Omental fat pad (tissue), 4 donors: Measurements from ENCODE around the gene CUL1. TPM values are rescaled to one million over a fixed set of nuclear protein-coding genes. Genes with fewer than 3 reads are reported as not detected.

Source experiments
- ATAC-seq: fragments of 150-250 bp; one replicate; pipeline ENCODE4 v1.9.1; 2016; ENCODE audit warnings: mild to moderate bottlenecking, moderate library complexity; ENCODE audit not compliant: low FRiP score
- DNase-seq: peaks from one replicate; pipeline ENCODE4 v3.0.0-alpha.2; 2019; ENCODE audit warnings: low spot score
- total RNA-seq, 4 donors: library from RNA; depleted of rRNA; stranded (reverse); fragments of >200 nt; gene quantifications; one replicate each; pipeline ENCODE4 v1.1.0, GENCODE V29; 2016
- TF ChIP-seq, protein P1 (sequence below), 3 donors: fragments of 450-650 bp; IDR thresholded peaks; one replicate each; pipeline ENCODE4 v1.5.1; 2016 to 2017; ENCODE audit warnings: antibody characterized with exemption in 3 of 3, mild to moderate bottlenecking in 3 of 3, moderate library complexity in 2 of 3

CUL1 gene
- total RNA-seq, 4 donors from 2014 or later: 47.0 to 74.5 (median 55.7) TPM

DNA sequence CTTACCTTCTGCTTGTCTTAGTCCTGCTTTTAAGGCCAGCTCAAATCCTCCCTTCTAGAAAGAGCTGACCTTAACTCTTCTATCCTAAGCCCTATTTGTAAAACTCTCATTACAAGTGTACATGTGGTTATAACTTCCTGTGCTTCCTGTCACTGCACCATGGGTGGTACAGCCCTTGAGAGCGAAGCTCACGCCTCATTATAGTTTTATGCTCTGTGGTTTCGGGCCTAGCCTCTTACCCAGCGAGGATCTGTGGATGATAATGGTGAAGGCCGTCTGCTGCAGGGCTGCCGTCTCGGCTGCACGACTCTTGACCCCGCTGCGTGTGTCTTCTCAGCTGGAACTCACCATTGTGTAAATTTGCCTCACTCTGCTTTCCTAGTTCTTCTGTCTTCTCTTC, 74.6 kb downstream of the CUL1 start:
- ATAC-seq (no peak), DNase-seq (no peak)
- TF ChIP-seq, protein P1, sequence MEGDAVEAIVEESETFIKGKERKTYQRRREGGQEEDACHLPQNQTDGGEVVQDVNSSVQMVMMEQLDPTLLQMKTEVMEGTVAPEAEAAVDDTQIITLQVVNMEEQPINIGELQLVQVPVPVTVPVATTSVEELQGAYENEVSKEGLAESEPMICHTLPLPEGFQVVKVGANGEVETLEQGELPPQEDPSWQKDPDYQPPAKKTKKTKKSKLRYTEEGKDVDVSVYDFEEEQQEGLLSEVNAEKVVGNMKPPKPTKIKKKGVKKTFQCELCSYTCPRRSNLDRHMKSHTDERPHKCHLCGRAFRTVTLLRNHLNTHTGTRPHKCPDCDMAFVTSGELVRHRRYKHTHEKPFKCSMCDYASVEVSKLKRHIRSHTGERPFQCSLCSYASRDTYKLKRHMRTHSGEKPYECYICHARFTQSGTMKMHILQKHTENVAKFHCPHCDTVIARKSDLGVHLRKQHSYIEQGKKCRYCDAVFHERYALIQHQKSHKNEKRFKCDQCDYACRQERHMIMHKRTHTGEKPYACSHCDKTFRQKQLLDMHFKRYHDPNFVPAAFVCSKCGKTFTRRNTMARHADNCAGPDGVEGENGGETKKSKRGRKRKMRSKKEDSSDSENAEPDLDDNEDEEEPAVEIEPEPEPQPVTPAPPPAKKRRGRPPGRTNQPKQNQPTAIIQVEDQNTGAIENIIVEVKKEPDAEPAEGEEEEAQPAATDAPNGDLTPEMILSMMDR (IDR thresholded peaks at IDR 0.05): no peak

DNA sequence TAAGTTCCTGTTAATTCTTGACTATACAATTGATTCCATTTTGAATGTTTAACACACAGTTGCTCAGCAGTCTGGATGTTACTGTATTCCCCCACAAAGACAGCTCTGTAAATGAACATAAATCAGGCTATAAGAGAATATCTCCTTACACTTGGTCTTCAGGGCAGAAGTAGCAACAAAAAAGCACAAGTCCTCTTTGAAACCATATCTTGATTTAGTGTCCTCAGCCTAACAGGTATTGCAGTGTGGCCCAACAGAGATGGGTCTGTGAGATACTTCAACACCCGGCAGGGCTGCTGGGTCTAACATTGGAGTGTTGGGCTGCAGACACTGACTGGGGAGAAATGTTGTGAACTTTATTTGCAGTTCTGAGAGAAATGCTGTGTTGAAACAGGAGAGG, 75.8 kb downstream of the CUL1 start:
- TF ChIP-seq, protein P1 (IDR thresholded peaks at IDR 0.05): no peak
- no peak for ATAC-seq
- no peak for DNase-seq

DNA sequence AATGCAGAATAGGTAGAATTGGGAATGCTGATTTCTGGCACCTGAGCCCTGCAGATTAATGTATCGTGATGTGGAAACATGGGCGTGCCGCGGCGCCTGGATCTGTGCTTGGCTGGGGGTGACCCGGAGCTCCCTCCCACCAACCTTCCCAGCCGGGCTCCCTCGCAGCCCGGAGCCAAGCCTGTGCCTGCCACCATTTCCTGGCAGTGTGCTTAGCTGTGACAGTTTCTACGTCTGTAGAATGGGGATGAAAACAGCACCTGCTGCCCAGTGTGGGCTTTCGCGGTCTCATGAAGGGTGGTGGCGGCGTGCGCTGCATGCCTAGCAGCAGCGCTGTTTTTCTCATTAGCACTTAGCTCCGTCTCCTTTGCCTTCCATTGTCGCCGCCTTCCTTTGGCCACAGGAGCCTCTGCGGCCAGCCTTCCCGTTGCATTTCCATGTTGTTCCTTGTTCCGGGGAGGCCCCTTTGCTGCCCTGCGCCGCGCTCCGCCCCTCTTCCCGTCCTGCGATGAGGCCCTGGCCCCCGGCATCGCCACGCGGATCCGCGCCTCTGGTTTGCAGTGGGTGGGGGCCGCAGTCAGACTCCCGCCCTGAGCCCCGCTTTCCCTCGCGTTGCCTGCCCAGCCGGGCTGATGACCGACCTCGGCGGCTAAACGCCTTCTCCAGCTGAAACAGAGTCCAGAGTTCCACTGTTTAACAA, 84.2 kb downstream of the CUL1 start:
- no peak for ATAC-seq
- no peak for DNase-seq
- TF ChIP-seq, protein P1 (IDR thresholded peaks at IDR 0.05): no peak

DNA sequence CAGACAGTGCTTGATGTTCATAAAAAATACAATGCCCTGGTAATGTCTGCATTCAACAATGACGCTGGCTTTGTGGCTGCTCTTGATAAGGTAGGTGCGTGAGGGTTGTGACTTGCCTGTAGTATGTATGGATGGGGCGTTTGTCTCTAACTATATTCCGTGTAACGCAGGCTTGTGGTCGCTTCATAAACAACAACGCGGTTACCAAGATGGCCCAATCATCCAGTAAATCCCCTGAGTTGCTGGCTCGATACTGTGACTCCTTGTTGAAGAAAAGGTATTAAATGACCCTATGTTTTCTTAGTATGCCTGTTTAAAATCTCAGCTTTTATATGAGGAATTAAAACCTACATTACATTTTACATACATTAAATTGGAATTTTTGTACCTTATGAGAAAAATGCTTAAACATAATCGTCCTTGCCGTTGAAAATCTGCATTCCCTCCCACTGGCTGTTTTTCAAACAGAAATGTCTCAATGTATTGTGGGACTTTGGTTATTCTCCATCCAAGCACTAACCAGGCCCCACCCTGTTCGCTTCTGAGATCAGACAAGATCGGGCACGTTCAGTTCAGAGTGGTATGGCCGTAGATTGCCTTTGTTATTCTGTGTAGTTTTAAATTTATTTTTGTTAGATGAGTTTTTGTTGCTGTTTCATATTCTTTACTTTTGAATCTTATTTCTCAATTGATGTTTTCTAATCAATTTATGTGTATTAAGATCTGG, 85.3 kb downstream of the CUL1 start:
- ATAC-seq (no peak), DNase-seq (no peak)
- TF ChIP-seq, protein P1 (IDR thresholded peaks at IDR 0.05): no peak

DNA sequence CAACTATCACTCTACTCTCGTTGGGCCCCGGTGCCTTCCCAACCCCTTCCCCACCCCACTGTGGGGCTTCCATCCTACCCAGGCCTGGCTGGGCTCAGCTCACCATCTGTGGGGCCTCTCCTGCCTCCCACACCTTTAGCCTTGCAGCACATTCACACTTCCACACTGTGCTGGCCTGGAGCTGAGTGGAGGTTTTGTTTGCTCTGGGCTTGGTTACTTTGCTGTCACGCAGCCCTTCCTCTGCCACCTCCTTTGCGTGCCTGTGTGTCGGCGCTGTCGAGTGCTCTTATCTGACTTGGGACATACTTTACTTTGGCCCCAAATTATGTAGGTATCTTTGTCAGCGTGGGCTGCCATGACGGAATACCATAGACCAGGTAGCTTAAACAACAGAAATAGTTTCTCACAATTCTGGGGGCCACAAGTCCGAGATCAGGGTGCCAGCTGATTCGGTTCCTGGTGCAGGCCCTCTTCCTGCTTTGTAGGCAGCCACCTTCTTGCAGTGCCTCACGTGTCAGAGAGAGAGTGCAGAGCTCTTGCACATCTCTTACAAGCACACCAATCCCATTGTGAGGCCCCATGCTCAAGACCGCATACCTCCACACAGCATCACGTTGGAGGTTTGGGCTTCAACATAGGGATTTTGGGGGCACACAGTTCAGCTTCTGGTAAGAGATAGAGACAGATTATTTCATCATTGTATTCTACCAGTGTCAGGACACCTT, 89.0 kb downstream of the CUL1 start:
- TF ChIP-seq, protein P1 (IDR thresholded peaks at IDR 0.05): no peak
- DNase-seq (no peak), ATAC-seq (no peak)

DNA sequence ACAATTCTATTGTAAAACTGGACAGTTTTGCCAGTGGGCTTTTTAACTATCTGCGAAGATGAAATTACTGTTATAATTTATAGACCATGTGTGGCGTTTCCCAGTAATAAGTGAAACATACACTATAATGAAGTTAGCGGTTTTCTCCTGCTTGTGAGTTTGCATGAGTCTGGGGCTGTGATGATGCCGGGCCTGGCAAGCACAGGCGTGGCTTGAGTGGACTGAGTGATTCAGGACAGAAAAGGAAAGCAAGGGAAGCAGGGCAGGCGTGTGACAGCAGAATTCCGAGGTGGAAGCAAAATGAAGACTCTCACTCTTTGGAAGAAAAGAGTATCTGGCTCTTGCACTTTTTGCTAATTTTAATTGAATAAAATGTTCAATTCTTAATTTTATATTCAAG, 90.5 kb downstream of the CUL1 start:
- TF ChIP-seq, protein P1 (IDR thresholded peaks at IDR 0.05): no peak
- no peak for ATAC-seq
- no peak for DNase-seq
